SH-SY5Y (cell line): ENCODE results near the gene NUDT6.

Source experiments
- GATA2 ChIP-seq: IDR thresholded peaks from 2 replicates; pipeline ENCODE4 v1.6.1; 2011; ENCODE audit warnings: mild to moderate bottlenecking, low read depth, low read length
- GATA3 ChIP-seq: IDR thresholded peaks from 2 replicates; pipeline ENCODE4 v1.6.1; 2011; ENCODE audit warnings: low read depth, mild to moderate bottlenecking, low read length, moderate library complexity

NUDT6 gene

DNA sequence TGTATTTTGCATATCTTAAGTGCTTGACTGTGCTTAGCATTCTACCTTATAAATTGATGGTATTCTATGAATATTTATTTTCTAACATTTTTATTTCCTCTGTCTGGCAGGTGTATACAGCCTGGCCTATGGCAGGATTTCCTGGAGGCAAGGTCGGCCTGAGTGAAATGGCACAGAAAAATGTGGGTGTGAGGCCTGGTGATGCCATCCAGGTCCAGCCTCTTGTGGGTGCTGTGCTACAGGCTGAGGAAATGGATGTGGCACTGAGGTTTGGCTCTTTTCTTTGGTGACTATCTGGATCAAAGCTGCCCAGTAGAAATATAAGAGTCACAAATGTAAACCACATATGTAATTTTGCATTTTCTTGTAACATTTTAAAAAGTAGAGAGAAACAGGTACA, 6.5 kb upstream of the NUDT6 start:
- TF ChIP-seq GATA3 = no peak
- no peak for TF ChIP-seq GATA2

DNA sequence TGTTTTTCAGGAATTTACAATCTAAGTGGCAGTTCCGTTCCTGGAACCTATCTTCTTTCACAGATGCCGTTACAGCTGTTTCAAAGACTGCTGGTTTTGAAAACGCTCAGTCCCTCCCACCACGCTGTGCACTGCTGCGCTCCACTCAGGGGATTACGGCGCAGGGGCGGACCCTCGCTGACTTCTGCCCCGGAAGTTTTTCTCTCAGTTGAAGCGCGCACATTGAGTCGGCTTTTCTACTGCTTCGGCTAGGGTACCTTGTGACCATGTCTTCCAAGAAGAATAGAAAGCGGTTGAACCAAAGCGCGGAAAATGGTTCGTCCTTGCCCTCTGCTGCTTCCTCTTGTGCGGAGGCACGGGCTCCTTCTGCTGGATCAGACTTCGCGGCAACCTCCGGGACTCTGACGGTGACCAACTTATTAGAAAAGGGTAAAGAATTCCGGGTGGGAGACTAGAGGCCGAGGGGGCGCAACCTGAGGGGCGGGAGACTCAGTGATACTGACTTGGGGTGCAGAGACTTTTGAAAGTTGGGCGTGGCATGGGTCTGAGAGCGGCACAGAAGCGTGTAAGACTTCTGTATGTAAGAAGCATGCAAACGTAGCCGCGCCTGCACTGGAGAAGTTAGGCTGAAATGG, 597 bp upstream of the NUDT6 start:
- no peak for TF ChIP-seq GATA3
- TF ChIP-seq GATA2 = no peak

GRCh38 chr4:122921300-122921699, 1.1 kb downstream of the NUDT6 start:
- TF ChIP-seq GATA3 (no peak), GATA2 (no peak)

DNA sequence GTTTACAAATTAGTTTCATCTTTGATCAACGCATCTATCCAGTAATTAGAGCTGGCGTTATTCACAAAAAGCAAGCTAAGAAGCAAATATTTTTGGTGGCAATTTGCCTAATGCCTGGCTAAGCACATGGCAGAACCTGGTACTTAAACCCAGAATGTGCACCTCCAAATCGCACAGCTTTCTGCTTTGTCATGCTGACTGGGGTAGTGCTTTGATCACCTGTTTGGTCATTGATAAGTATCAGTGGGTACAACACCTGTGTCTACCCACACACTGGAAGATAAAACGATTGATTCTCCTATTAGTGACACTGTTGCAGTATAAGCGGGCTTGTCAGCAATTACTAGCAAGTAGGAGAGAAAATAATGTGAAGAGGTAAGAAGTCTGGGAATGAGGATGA, 1.9 kb downstream of the NUDT6 start:
- TF ChIP-seq GATA2 (no peak), GATA3 (no peak)

DNA sequence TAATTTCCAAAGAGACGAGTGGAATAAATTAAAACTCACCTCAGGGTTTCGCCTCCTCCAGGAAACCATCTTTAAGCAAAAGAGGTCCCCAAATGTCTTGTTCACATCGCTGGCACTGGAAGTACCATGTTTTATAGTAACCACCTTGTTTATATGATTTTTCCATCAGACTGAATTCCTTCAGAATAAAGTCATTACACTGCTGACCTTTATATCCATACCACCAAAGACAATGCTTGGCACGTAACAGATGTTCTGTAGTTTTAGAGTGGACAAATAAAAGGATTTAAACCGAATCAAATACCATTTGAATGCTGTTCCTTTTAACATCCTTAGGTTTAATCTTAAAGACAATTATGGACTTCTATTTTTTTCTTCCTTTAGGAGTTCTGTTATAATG, 4.7 kb downstream of the NUDT6 start:
- no peak for TF ChIP-seq GATA3
- TF ChIP-seq GATA2 = no peak

DNA sequence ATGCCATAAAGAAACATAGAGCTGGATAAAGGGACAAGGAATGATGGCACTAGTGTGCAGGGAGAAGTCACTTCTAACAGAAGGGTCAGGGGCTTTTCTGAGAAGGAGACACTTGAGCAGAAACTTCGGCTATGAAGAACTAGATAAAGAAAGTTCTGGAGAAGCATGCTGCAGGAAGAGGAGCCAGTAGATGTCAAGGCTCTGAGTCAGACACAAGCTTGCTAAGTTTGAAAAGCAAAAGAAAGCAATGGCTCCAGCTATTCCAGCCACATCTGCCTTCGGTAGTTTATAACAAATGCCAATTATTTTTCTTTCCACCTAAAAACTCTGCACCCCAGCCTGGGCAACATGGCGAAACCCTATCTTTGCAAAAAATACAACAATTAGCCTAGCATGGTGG, 7.5 kb downstream of the NUDT6 start:
- TF ChIP-seq GATA3 (no peak), GATA2 (no peak)

GRCh38 chr4:122914292-122914904, 8.0 kb downstream of the NUDT6 start:
- no peak for TF ChIP-seq GATA3
- no peak for TF ChIP-seq GATA2

DNA sequence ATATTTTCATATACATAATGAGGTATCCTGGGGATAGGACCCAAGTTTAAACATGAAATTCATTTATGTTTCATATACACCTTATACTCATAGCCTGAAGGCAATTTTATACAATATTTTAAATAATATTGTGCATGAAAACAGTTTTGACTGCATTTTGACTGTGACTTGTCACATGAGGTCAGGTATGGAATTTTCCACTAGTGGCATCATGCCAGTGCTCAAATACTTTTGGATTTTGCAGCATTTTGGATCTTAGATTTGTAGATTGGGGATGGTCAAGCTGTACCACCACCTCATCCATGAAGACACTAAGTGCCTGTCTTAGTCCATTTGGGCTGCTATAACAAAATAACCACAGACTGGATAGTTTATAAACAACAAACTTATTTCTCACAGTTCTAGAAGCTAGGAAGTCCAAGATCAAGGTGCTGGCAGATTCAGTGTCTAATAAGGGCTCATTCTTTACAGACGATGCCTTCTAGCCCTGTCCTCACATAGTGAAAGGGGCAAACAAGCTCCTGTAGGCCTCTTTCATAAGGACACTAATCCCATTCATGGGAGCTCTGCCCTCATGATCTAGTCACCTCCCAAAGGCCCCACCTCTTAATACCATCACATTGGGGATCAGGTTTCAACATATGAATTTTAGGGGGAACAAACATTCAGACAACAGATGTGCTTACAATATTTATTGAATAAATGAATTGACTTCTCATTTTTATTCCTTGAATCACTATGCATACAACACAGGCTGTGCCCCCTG, 9.4 kb downstream of the NUDT6 start:
- TF ChIP-seq GATA3 (no peak), GATA2 (no peak)

GRCh38 chr4:122911588-122911987, 10.8 kb downstream of the NUDT6 start:
- TF ChIP-seq GATA2 = no peak
- no peak for TF ChIP-seq GATA3

- TF ChIP-seq GATA2 (no peak), GATA3 (no peak)
These were observed 12.7 kb downstream of the NUDT6 start for GRCh38 chr4:122909683-122910082.

DNA sequence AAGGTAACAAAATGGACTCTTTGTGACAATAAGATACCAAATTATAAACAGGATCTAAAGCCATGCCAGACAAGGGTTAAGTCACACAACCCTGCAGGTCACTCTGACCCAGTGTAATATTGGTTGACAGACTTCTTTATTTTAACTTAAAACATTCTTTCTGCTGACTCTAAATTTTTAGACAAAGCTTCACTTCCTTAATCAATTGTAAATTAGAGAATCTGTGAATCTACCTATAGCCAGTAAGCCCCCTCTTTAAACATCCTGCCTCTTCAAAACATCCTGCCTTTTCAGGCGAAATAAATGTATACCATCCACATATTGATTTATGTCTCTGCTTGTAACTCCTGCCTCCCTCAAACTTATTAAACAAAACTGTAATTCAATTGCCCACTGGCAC, 14.2 kb downstream of the NUDT6 start:
- no peak for TF ChIP-seq GATA2
- no peak for TF ChIP-seq GATA3

DNA sequence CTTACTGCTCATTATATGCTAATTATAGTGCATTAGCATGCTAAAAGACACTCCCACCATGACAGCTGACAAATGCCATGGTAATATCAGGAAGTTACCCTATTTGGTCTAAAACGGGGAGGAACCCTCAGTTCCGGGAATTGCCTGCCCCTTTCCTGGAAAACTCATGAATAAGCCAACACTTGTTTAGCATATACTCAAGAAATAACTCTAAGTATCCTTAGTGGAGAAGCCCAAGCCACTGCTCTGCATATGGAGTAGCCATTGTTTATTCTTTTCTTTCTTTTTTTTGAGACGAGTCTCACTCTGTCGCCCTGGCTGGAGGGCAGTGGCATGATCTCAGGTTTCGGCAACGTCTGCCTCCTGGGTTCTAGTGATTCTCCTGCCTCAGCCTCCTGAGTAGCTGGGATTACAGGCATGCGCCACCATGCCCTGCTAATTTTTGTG, 15.5 kb downstream of the NUDT6 start:
- TF ChIP-seq GATA2 (no peak), GATA3 (no peak)

DNA sequence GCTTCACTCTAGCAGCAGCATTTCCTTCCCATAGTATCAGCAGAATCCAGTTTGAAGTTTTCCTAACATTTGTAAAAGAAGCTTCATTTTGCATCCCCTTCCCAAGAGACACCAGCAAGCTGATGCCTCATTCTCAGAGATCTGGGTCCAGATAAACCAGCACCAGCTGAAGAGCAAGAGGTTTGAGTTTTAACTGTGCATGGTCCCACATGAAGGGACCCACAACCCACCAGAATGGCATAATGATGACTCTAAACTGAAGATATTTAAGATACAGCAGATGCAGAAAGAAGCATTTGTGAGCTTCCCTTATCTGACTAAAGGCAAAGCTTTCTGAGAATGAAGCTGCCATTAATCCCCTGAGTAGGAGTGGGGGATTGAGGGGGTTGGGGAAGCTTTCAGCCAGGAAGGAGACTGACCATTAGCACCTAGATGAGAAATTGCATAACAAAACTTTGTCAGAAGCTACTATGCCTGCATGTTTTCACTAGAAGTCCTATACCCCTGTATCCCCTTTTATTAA, 18.6 kb downstream of the NUDT6 start:
- TF ChIP-seq GATA2 = no peak
- no peak for TF ChIP-seq GATA3

DNA sequence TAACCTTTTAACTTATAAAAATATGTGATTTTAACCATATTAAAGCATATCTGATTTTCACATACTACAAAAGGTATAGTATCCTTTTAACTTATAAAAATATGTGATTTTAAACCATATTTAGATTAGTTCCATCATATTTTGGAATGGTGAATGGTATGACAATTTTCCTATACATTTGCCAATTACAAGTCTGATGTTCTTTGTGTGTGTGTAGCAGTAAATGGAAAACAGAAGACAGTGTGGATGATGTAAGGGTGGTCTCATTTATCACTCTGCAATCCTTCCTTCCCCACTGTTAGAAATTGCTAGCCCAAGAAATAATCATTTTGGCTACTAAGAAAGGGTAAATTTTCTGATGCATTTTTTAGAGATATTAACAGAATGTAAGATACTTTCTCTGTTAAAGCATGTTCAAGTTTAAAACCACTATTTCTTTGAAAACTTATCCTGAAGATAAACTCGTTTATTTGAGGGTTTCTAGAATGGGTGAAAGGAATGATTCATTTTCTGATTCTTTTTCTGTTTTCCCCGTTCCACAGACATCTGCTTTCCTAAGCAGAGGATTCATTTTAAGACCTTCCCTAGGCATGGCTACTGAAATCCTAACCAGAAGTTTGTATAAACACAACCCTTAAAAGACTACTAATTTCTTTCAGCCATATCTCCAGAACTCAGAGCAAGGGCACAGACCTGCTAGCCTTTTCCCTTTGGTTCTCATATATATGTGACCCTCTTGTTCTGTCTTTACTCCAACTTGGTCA, 21.0 kb downstream of the NUDT6 start:
- no peak for TF ChIP-seq GATA3
- TF ChIP-seq GATA2 = no peak

- TF ChIP-seq GATA3 = no peak
- no peak for TF ChIP-seq GATA2
These were observed 22.1 kb downstream of the NUDT6 start for GRCh38 chr4:122900314-122900713.

DNA sequence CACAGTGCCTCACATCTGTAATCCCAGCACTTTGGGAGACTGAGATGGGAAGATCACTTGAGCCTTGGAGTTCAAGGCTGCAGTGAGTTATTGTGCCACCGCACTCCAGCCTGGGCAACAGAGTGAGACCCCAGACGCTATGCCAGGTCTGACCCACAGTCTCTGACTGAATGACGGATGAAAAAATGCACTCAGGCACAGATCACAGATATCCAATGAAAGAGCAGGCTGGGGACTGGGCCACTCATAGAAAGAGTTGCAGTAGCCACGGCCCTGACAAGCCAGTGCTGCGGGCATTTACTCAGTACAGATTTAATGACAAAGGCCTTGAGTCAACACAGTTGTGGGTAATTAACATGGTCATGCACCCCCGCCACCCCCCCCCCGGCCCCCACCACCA, 22.7 kb downstream of the NUDT6 start:
- TF ChIP-seq GATA2 (no peak), GATA3 (no peak)
